RCC 7860 (cell line): ENCODE measurements around the gene TSC22D1.
"Not testable (repeated sequence)": the region's sequence is repeated elsewhere in the genome, so short reads cannot be mapped to it uniquely, and the experiment has no call there.

Experiments used
- DNase-seq: peaks from one replicate; pipeline ENCODE4 v3.0.0-alpha.2; 2015; ENCODE audit warnings: low spot score
- FAIRE-seq: peaks from 2 replicates; lab custom pipeline; 2012; peaks lifted over from hg19 to GRCh38; lab: Jason Lieb, UNC

TSC22D1 gene

DNA sequence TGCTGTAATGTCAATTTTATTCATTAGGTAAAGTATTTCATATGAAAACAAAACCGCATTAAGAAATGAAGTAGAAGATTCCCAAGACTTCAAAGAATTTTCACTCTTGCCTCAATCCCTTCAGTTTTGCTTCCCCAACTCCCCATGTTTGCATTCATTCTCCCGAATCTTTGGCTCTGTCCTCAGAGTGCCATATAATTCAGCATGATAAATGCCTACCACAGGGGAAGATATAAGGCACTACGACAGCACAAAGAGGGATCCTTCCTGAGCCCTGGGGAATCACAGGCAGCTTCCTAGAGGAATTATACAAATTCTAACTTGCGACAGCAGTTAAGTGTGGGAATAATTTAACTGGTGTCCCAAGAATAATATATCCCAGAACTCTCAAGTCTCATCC lies 68.5 kb downstream of the TSC22D1 start:
- no peak for FAIRE-seq
- no peak for DNase-seq

- no peak for FAIRE-seq
- no peak for DNase-seq
These were observed 69.4 kb downstream of the TSC22D1 start for GRCh38 chr13:44506719-44507118.

GRCh38 chr13:44506251-44506650 lies 69.9 kb downstream of the TSC22D1 start:
- FAIRE-seq: no peak
- DNase-seq: no peak

GRCh38 chr13:44504116-44504515 lies 72.0 kb downstream of the TSC22D1 start:
- DNase-seq (no peak), FAIRE-seq (no peak)

GRCh38 chr13:44498969-44499368 lies 77.2 kb downstream of the TSC22D1 start:
- no peak for FAIRE-seq
- no peak for DNase-seq

DNA sequence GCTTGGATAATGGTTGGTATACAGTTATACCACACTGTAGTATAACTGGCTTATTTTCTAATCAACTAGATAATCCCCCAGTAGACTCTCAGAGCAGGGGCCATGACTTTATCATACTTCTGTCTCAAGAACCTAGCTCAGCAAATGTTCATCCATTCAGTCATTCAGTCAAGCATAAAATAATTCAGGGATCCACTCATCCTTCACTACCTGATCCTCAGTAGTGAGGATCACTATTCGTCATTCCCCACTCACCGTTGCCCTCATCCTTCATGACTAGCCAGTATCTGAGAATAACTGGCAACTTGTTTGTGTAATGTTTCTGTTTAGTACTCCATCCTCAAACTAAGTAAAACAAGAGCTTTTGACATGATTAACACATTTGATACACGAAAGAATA lies 77.6 kb downstream of the TSC22D1 start:
- peak; percentile 20 for FAIRE-seq
- peak; percentile 21 for DNase-seq

DNA sequence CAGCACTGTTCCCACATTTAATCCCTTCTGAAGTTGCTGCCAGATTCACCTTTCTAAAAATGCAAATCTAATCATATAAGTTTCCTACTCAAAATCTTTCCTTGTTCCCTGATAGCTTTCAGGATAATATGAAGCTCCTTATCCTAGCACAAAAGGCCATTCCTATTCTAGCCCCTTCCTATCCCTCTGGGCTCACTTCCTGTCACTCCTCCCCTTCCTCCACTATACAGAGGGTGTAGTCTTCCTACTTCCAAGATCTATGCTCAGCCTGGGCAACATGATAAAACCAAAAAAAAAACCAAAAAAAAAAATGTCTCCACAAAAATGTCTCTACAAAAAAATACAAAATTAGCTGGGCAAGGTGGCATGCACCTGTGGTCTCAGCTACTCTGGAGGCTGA lies 78.3 kb downstream of the TSC22D1 start:
- DNase-seq (no peak), FAIRE-seq (no peak)

- FAIRE-seq (no peak), DNase-seq (no peak)
These were observed 82.8 kb downstream of the TSC22D1 start for GRCh38 chr13:44493213-44493812.

DNA sequence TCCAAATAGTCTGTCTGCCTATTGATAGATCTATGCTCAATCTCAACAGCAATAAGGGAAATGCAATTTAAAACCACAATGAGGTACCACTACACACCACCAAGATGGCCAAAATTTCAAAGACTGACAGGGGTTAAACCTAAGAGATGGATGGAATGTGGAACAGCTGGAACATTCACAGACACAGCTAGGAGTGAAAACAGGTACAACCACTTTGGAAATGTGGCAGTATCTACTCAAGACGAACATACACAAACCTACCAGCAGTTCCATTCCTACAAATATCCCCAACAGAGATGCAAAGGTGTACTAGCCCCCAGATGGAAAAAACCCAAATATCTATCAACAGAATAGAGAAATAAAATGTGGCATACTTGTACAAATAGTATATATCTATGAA lies 86.4 kb downstream of the TSC22D1 start:
- FAIRE-seq (no peak), DNase-seq (no peak)

- FAIRE-seq (no peak), DNase-seq (no peak)
These were observed 88.1 kb downstream of the TSC22D1 start for GRCh38 chr13:44487989-44488388.

DNA sequence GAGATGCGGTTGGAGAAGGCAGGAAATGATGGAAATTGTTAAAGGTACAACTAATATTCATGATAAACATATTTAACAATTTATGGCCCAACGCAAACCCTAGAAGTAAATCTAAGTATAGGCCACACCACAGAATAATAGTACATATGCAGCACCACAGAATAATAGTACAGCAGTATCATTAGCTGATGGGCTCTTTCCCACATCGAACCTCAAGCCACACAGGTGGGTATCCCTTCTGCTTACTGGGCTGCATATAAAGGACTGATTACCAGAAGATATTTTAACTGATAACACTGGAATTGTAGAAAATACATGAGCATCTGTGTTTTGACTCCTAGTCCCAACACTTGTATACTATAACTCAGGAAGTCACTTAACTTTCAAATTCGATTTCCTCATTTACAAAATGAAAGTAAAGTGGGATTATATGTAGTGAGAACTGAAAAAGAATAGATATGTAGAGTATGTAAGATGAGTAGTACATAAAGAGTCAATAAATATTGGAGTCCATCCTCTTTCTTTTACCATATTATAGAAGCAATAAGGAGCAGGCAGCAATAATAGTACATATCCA lies 91.5 kb downstream of the TSC22D1 start:
- FAIRE-seq: no peak
- DNase-seq: no peak

- FAIRE-seq (no peak), DNase-seq (no peak)
These were observed 101.8 kb downstream of the TSC22D1 start for GRCh38 chr13:44474122-44474910.

GRCh38 chr13:44471686-44472085 lies 104.4 kb downstream of the TSC22D1 start:
- FAIRE-seq (no peak), DNase-seq (peak; percentile 27)

- DNase-seq (peak; percentile 7), FAIRE-seq (peak; percentile 84)
These were observed 105.2 kb downstream of the TSC22D1 start for GRCh38 chr13:44470638-44471562.

- DNase-seq (no peak), FAIRE-seq (no peak)
These were observed 107.3 kb downstream of the TSC22D1 start for GRCh38 chr13:44468874-44469273.

DNA sequence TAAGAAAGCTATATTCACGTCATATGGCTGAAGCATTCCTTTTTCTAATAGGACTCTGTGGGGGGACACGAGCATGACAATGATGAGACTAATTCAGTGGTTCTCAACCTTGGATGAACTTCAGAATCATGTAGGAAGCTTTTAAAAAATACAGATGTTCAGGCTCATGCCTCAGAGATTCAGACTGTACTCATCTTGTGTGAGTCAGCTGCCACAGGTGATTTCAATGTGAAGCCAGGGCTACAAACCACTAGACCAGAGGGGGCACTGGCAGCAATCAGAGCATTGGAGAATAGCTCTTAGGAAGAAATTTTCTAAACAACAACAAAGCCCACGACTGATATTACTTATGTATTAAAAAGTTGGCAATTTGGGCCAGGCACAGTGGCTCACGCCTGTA lies 110.8 kb downstream of the TSC22D1 start:
- FAIRE-seq (no peak), DNase-seq (no peak)

GRCh38 chr13:44464471-44464870 lies 111.7 kb downstream of the TSC22D1 start:
- no peak for DNase-seq
- no peak for FAIRE-seq

DNA sequence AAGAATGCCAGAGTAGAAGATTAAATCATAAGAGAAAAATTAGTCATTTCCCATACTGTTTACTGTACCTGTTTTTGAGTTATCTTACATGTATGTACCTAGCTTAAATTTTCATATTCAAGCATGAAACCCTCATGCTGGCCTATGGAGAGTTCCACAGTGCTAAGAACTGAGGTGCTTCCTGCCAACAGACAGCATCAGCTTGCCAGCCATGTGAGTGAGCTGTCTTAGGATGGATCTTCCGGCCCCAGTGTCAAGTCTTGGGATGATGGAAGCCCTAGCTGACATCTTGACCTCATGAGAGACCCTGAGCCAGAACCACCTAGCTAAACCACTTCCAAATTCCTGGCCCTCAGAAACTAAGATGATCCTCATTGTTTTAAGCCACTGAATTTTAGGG lies 112.4 kb downstream of the TSC22D1 start:
- FAIRE-seq: no peak
- DNase-seq: no peak

DNA sequence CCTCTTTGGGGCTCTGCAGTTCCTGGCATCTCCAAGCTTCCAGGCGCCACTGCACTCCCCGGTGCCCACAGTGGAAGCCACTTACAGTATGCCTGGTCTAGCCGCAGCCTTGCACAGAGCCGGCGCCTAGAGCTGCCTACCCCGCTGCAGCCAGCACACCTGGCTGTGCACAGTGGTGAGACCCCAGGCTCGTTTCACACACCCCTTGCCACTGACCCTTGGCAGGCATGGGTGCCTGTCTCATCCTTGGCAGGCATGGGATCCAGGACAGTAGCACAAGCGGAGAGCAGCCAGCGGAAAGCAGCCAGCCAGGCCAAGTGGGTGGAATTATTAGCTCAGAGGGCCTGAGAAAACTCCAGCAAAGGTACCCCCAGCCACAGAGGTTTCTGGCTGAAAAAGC lies 116.5 kb downstream of the TSC22D1 start:
- FAIRE-seq (no peak), DNase-seq (no peak)

- no peak for DNase-seq
- FAIRE-seq: no peak
These were observed 117.7 kb downstream of the TSC22D1 start for GRCh38 chr13:44458313-44458975.

GRCh38 chr13:44456212-44456611 lies 119.9 kb downstream of the TSC22D1 start:
- not testable (repeated sequence) for FAIRE-seq, DNase-seq
